HG02678 (cell line): ENCODE results near the gene TSSC4.

Experiments used
- ATAC-seq: cut with Tn5 transposase; IDR thresholded peaks from one replicate; pipeline ENCODE4 v1.9.1; 2021; ENCODE audit warnings: mild to moderate bottlenecking, moderate library complexity; ENCODE audit not compliant: unreplicated experiment

The TSSC4 gene

GRCh38 chr11:2398664-2399355 lies 1.7 kb upstream of the TSSC4 start:
- ATAC-seq = no peak

GRCh38 chr11:2399488-2400068 lies 972 bp upstream of the TSSC4 start:
- no peak for ATAC-seq

DNA sequence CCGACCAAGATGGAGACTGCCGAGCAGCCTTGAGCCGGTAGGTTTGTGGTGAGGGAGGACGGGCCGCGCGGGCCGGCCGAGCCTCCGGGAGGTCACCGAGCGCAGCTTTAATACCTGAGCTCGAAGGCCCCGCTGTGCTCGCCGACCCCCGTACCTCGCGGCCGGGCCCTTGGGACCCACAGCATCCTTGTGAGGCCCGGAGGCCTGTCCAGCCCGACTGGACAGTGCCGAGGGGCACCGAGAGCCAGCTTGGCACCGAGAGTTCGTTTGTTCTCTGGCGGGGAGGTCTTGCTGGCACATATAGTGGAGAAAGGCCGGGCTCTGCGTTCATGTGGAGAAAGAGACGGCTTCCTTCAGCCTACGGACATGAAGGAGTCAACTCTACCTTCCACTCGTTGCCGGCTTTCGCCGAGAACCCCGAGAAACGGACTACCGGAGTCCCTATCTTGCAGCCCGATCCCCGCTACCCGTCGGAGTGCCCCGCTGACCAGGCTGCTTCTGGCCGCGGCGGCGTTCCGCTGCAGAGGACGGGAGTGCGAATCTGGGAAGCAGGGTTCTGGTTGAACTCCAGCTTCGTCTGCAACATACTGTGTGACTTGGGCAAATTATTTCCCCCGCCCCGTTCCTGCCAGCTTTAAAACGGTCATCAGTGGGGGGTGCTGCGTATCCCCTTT lies 349 bp downstream of the TSSC4 start:
- no peak for ATAC-seq

- no peak for ATAC-seq
Measured at GRCh38 chr11:2401436-2401984, 960 bp downstream of the TSSC4 start.

- no peak for ATAC-seq
Measured at GRCh38 chr11:2402106-2402505, 1.6 kb downstream of the TSSC4 start.

- ATAC-seq = no peak
Measured at GRCh38 chr11:2402890-2403645, 2.5 kb downstream of the TSSC4 start.

GRCh38 chr11:2404735-2405196 lies 4.2 kb downstream of the TSSC4 start:
- no peak for ATAC-seq

DNA sequence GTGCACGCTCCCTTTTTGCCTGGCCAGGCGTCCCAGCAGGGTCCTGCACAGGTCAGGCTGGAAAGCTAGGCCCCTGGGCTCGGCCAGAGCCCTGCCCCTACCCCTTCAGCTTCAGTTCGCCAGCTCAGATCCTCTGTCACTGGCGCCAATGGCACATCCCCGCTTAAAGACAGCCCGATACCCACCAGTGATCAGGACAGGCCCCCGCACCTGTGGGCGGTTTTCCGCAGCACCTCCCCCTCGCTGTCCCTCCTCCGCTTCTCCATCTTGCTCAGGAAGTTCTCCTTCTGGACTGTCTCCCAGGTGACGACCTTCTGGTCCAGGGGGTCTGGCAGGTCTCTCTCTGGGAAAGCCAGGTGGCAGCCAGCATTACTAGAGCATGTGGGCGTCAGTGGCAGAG lies 5.9 kb downstream of the TSSC4 start:
- ATAC-seq = no peak

DNA sequence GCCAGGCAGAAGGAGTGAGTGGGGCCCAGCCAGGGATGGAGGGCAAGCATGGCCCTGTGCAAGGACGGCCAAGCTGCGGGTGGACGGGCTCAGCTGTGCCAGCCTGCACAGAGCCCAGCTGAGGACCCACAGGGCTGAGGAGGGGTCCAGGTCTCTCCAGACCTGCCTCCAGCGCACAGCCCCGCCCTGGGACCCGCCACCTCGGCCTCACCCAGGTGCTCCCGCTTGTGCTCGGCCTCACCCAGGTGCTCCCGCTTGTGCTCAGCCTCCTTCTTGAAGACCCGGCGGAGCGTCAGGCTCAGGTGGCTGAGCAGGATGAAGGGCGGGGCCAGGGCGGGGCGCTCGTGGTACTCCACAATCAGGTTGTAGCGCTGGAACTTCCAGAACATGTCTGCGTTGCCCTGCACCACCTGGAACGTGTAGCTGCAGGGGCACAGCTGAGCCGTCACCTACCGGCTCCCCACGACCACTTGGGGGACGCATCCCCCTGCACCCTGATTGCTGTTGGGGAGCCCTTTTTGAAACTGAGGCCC lies 6.4 kb downstream of the TSSC4 start:
- ATAC-seq = no peak

DNA sequence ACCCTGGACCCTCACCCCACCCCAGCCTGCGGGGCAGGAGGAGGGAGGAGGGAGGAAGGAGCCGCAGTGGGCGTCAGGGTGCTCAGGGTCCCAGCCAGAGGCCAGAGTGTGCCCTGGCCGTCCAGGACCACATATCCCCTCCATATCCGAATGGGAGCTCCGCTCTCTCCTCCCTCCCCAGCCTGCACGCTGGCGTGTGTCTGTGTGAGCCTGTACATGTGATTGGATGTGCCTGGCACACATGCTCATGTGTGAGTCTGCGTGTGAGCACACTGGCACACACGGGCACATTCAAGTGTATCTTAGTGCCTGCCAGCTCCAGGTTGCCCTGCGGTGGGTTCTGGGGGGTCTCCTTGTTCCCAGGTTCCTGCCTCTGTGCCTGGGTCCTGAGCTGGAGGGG lies 8.1 kb downstream of the TSSC4 start:
- ATAC-seq = no peak

GRCh38 chr11:2409126-2409525 lies 8.6 kb downstream of the TSSC4 start:
- no peak for ATAC-seq

DNA sequence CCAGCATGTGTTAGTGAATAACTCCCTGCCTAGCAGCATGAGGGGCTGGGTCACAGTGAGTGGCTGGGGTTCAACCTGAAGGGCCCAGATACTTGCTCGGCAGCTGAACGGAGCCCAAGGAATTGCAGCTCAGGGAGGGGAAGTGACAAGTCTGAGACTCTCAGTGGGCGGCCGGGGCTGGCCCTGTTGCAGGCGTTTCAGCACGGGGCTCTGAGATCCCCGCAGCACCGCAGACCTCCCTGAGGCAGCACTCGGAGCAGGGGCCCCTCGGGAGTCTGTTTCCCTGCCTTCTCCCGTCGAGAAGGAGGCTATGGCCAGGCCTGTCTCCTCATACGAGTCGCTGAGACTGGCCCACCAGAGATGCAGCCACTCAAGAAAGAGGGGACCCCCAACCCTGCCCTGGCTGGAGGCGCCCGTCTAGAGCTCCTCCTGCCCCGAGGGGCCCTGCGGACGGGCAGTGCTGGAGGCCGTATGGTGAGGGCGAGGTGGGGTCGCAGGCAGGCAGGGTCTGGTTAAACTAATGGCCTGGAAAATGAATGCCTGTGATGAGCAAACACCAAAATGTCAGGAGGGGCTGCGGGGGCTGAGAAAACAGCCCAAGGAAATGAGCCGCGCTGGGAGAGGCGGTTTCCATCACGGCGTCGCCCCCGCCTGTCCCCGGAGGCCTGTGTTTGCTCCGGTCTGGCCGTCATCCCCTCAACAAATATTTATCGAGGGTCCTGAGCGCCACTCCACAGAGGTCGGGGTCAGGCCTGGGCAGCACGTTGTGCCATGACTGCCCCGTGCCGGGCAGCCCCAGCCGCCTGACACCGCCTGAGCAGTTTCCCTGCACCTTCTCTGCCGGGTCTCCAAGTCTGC lies 9.3 kb downstream of the TSSC4 start:
- no peak for ATAC-seq

DNA sequence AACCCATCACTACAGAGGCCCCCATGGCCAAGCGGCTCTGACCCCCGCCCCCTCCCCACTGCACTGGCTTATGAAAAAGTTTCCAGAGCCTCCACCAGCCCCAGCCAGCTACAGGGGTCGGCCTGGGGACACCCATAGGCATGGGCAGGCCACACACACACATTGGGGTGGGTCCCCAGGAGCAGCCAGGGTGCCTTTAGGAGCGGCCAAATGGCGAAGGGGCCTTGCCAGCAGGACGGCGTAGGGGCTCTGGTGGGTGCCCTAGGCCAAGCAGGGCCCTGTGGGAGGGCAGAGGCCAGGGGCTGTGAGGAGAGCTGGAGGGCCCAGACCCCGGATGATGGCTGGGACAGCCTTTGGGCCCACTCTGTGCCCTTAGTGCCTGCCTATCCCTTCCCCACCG lies 10.1 kb downstream of the TSSC4 start:
- no peak for ATAC-seq

GRCh38 chr11:2411446-2412305 lies 11.1 kb downstream of the TSSC4 start:
- ATAC-seq = no peak

DNA sequence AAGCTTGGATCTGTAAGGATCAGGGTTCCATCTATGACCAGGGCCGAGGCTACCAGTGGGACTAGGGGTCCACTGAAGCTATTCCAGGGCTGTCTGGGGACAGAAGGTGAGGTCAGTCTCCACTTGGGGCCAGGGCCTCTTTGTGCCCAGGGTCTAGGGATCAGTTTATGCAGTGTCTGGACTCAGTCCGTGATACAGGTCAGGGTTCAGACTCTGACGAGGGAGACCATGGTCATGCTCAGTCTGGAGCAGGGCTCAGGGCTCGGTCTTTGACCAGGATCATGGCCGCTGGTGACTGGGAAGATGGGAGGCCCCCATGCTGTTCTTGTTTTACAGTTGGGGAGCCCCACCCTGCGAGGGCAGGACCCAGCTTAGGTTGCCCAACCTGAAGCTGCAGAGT lies 11.8 kb downstream of the TSSC4 start:
- ATAC-seq = no peak

GRCh38 chr11:2413742-2414579 lies 13.4 kb downstream of the TSSC4 start:
- no peak for ATAC-seq

DNA sequence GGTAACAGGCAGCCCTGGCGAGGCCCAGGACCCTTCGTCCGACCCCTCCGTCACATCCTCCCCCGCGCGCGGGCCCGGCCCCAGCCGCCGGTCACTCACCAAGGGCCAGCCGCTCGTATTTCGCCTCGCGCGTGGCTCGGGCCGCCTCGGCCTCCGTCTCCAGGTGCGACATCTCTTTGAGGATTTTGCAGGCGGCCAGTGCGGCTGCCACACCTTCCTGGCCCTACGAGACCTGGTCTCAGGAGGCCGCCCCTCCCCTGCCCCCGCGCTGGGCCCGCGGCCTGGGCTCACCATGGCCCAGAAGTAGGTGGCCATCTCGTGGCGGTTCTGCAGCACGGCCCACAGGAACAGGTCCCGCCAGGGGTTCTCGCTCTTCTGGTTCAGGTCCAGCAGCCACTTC lies 14.1 kb downstream of the TSSC4 start:
- ATAC-seq = no peak

DNA sequence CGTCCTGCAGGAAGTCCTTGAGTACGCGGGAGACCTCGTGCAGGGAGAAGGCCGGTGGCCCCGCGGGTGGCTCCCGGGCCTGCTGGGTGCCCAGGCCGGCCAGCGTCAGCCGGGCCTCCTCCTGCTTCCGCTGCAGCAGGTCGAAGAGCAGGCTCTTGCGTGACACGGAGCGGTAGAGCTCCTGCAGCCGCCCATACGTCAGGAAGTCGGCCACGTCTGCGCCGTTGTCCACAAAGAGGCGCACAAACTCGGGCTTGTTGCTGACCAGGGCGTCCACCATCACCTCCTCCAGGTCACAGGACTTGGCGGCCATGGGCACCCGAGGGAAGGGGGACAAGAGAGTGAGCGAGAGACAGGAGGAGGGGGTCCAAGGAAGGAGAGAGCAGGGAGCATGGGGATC lies 14.6 kb downstream of the TSSC4 start:
- no peak for ATAC-seq
